GM12872 (cell line): Measurements from ENCODE around the gene EPB42.

Source experiments
- TF ChIP-seq, protein P1 (sequence below): IDR thresholded peaks from 3 replicates; pipeline ENCODE4 v1.5.1; 2011; ENCODE audit warnings: low read depth, mild to moderate bottlenecking, low read length, moderate library complexity; ENCODE audit not compliant: insufficient read depth

Gene EPB42

GRCh38 chr15:43165801-43166325 lies 55.0 kb downstream of the EPB42 start:
- TF ChIP-seq, protein P1, sequence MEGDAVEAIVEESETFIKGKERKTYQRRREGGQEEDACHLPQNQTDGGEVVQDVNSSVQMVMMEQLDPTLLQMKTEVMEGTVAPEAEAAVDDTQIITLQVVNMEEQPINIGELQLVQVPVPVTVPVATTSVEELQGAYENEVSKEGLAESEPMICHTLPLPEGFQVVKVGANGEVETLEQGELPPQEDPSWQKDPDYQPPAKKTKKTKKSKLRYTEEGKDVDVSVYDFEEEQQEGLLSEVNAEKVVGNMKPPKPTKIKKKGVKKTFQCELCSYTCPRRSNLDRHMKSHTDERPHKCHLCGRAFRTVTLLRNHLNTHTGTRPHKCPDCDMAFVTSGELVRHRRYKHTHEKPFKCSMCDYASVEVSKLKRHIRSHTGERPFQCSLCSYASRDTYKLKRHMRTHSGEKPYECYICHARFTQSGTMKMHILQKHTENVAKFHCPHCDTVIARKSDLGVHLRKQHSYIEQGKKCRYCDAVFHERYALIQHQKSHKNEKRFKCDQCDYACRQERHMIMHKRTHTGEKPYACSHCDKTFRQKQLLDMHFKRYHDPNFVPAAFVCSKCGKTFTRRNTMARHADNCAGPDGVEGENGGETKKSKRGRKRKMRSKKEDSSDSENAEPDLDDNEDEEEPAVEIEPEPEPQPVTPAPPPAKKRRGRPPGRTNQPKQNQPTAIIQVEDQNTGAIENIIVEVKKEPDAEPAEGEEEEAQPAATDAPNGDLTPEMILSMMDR, result no peak

- TF ChIP-seq, protein P1, result no peak
These were observed 67.5 kb downstream of the EPB42 start for GRCh38 chr15:43153269-43153668.

DNA sequence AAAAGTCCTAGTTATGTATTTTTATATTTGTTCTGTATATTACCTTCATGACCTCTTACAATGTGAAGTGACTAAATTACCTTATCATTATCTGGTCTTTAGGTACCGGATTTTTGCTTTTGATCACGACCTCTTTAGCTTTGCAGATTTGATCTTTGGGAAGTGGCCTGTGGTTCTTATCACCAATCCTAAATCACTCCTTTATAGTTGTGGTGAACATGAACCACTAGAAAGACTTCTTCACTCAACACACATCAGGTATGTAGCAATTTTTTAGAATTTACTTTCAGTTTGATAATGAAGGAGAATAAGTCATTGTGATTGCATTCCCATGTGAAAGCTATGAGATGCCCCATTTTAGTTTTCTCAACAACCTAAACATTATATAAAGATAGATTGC lies 69.1 kb downstream of the EPB42 start:
- TF ChIP-seq, protein P1, result no peak

GRCh38 chr15:43150191-43150929 lies 70.5 kb downstream of the EPB42 start:
- TF ChIP-seq, protein P1, result no peak
